GM10266 (cell line): ENCODE measurements around the gene PSMD11.

ENCODE experiments used
- DNase-seq: peaks from one replicate; pipeline ENCODE4 v3.0.0; 2012; ENCODE audit errors: extremely low spot score
- CTCF ChIP-seq: IDR thresholded peaks from 2 replicates; pipeline ENCODE4 v1.5.1; 2012; ENCODE audit warnings: mild to moderate bottlenecking, low read depth; ENCODE audit not compliant: control insufficient read depth, insufficient read depth; ENCODE audit errors: missing control alignments

PSMD11 gene

GRCh38 chr17:32490101-32490482, 45.8 kb downstream of the PSMD11 start:
- TF ChIP-seq CTCF: no peak
- DNase-seq: peak; percentile 57

GRCh38 chr17:32491371-32492263, 47.3 kb downstream of the PSMD11 start:
- DNase-seq: peak; percentile 74
- no peak for TF ChIP-seq CTCF

GRCh38 chr17:32492264-32492589, 47.9 kb downstream of the PSMD11 start:
- no peak for DNase-seq
- no peak for TF ChIP-seq CTCF

GRCh38 chr17:32492648-32493289, 48.5 kb downstream of the PSMD11 start:
- peak; percentile 39 for DNase-seq
- TF ChIP-seq CTCF: no peak

- DNase-seq: no peak
- TF ChIP-seq CTCF: no peak
Observed at GRCh38 chr17:32493571-32493970, 49.3 kb downstream of the PSMD11 start.

GRCh38 chr17:32493976-32494513, 49.7 kb downstream of the PSMD11 start:
- no peak for DNase-seq
- no peak for TF ChIP-seq CTCF
